GM23338 (cell line): Measurements from ENCODE around the gene TMPRSS2. TPM values are rescaled to one million over a fixed set of nuclear protein-coding genes. Genes with fewer than 3 reads are reported as not detected.

Experiments used
- ATAC-seq: fragments of 200-7000 bp; cut with Tn5 transposase; 3 replicates; pipeline ENCODE4 v1.9.1; 2020
- DNase-seq: peaks from one replicate; pipeline ENCODE4 v3.0.0-alpha.2; 2015; ENCODE audit warnings: low spot score
- H2AFZ ChIP-seq: fragments of 200-600 bp; sonication (generic); 2 replicates; pipeline ENCODE4 v1.8.0; 2016; ENCODE audit warnings: antibody characterized with exemption, mild to moderate bottlenecking, moderate library complexity
- H3F3A ChIP-seq: fragments of 200-600 bp; sonication (generic); replicated peaks from 2 replicates; pipeline ENCODE4 v1.8.0; 2017; ENCODE audit warnings: antibody characterized with exemption, mixed run types, low read depth
- H3K27ac ChIP-seq: fragments of 200-600 bp; sonication (generic); 2 replicates; pipeline ENCODE4 v1.6.1; 2016; ENCODE audit warnings: low read depth
- H3K27me3 ChIP-seq: fragments of 200-600 bp; sonication (generic); 2 replicates; pipeline ENCODE4 v1.8.0; 2016; ENCODE audit warnings: mild to moderate bottlenecking, mixed run types, moderate library complexity; ENCODE audit not compliant: insufficient read depth
- H3K36me3 ChIP-seq: fragments of 200-600 bp; sonication (generic); 2 replicates; pipeline ENCODE4 v1.8.0; 2016; ENCODE audit warnings: mild to moderate bottlenecking; ENCODE audit not compliant: insufficient read depth
- H3K4me1 ChIP-seq: fragments of 200-600 bp; sonication (generic); 2 replicates; pipeline ENCODE4 v1.8.0; 2016; ENCODE audit warnings: mild to moderate bottlenecking, moderate library complexity; ENCODE audit not compliant: insufficient read depth
- H3K4me2 ChIP-seq: fragments of 200-600 bp; sonication (generic); 2 replicates; pipeline ENCODE4 v1.7.1; 2017; ENCODE audit warnings: mixed run types
- H3K4me3 ChIP-seq: fragments of 200-600 bp; sonication (generic); 2 replicates; pipeline ENCODE4 v1.6.1; 2016; ENCODE audit warnings: mixed run types
- H3K79me2 ChIP-seq: fragments of 200-600 bp; sonication (generic); replicated peaks from 2 replicates; pipeline ENCODE4 v1.8.0; 2017; ENCODE audit warnings: mild to moderate bottlenecking; ENCODE audit not compliant: insufficient read depth
- H3K9me2 ChIP-seq: fragments of 200-600 bp; sonication (generic); 2 replicates; pipeline ENCODE4 v1.8.0; 2017; ENCODE audit not compliant: insufficient read depth
- H4K20me1 ChIP-seq: fragments of 200-600 bp; sonication (generic); replicated peaks from 2 replicates; pipeline ENCODE4 v1.8.0; 2017; ENCODE audit warnings: mild to moderate bottlenecking; ENCODE audit not compliant: insufficient read depth
- H3K27ac Mint-ChIP-seq: 2 replicates; pipeline ENCODE4 v1.8.0; 2020; ENCODE audit warnings: inconsistent platforms, mild to moderate bottlenecking, moderate library complexity, mixed read lengths
- H3K27me3 Mint-ChIP-seq: 3 replicates; pipeline ENCODE4 v1.8.0; 2022; ENCODE audit warnings: low read depth, mild to moderate bottlenecking, moderate library complexity, mixed read lengths, inconsistent platforms; ENCODE audit not compliant: insufficient read depth, poor library complexity
- H3K36me3 Mint-ChIP-seq: 3 replicates; pipeline ENCODE4 v1.8.0; 2021; ENCODE audit warnings: low read depth, mild to moderate bottlenecking, inconsistent platforms, moderate library complexity, mixed read lengths
- H3K4me1 Mint-ChIP-seq: 3 replicates; pipeline ENCODE4 v1.8.0; 2020; ENCODE audit warnings: mild to moderate bottlenecking, inconsistent platforms, mixed read lengths
- H3K4me3 Mint-ChIP-seq: 3 replicates; pipeline ENCODE4 v1.8.0; 2021; ENCODE audit warnings: moderate library complexity, mild to moderate bottlenecking, inconsistent platforms, mixed read lengths
- H3K9me3 Mint-ChIP-seq: 3 replicates; pipeline ENCODE4 v1.8.0; 2020; ENCODE audit warnings: moderate library complexity, mild to moderate bottlenecking, inconsistent platforms, mixed read lengths
- CREB1 ChIP-seq: fragments of 250-450 bp; sonication (Bioruptor Pico); IDR thresholded peaks from 2 replicates; pipeline ENCODE4 v1.5.0; 2020; ENCODE audit warnings: low read depth, mild to moderate bottlenecking, moderate library complexity
- ETS1 ChIP-seq: IDR thresholded peaks from 2 replicates; pipeline ENCODE4 v1.6.1; 2016; ENCODE audit warnings: antibody characterized with exemption
- EZH2 ChIP-seq: fragments of 200-600 bp; sonication (generic); IDR thresholded peaks from one replicate; pipeline ENCODE4 v1.8.0; 2017; ENCODE audit warnings: antibody characterized with exemption, mild to moderate bottlenecking, low read depth; ENCODE audit not compliant: unreplicated experiment
- EZH2phosphoT487 ChIP-seq: fragments of 200-600 bp; sonication (generic); IDR thresholded peaks from one replicate; pipeline ENCODE4 v1.8.1; 2018; ENCODE audit warnings: antibody characterized with exemption; ENCODE audit not compliant: unreplicated experiment
- JUNB ChIP-seq: IDR thresholded peaks from one replicate; pipeline ENCODE4 v1.6.1; 2016; ENCODE audit warnings: antibody characterized with exemption; ENCODE audit not compliant: unreplicated experiment
- NANOG ChIP-seq: IDR thresholded peaks from 2 replicates; pipeline ENCODE4 v1.6.1; 2016; ENCODE audit warnings: antibody characterized with exemption, borderline replicate concordance
- POLR2AphosphoS5 ChIP-seq: IDR thresholded peaks from 2 replicates; pipeline ENCODE4 v1.6.1; 2016; ENCODE audit warnings: antibody characterized with exemption, low read depth
- STAT1 ChIP-seq: IDR thresholded peaks from one replicate; pipeline ENCODE4 v1.6.1; 2016; ENCODE audit warnings: antibody characterized with exemption; ENCODE audit not compliant: unreplicated experiment
- ZNF114 ChIP-seq: fragments of 250-450 bp; sonication (Bioruptor Pico); IDR thresholded peaks from 2 replicates; pipeline ENCODE4 v1.5.0; 2020; ENCODE audit warnings: mild to moderate bottlenecking, moderate library complexity
- ZNF331 ChIP-seq: fragments of 250-450 bp; sonication (Bioruptor Pico); IDR thresholded peaks from 2 replicates; pipeline ENCODE4 v1.5.0; 2020; ENCODE audit warnings: low read depth, mild to moderate bottlenecking, moderate library complexity
- ZNF462 ChIP-seq: fragments of 250-450 bp; sonication (Bioruptor Pico); IDR thresholded peaks from 2 replicates; pipeline ENCODE4 v1.5.0; 2020; ENCODE audit warnings: mild to moderate bottlenecking, moderate library complexity
- polyA plus RNA-seq: library from polyadenylated mRNA; unstranded; fragments of >200 nt; fragmentation: Nextera tagmentation; extraction: Ambion mirVana; gene quantifications from 2 replicates; pipeline ENCODE4 v1.2.1, GENCODE V29; 2016
- total RNA-seq: library from RNA; depleted of rRNA; stranded (reverse); fragments of >200 nt; shearing (Covaris generic); gene quantifications from 2 replicates; pipeline ENCODE4 v1.2.3, GENCODE V29; 2014
- TF ChIP-seq, protein P1 (sequence below), 2 experiments: fragments of 200-600 bp in 1 of 2; sonication (generic) in 1 of 2; conservative IDR thresholded peaks; 2 replicates each; pipeline versions ENCODE4 v1.5.1 to v1.6.1; 2016 to 2017; ENCODE audit warnings: antibody characterized with exemption in 2 of 2, low read depth in 2 of 2, mild to moderate bottlenecking in 2 of 2, moderate library complexity in 1 of 2
- TF ChIP-seq, protein P2 (sequence below): IDR thresholded peaks from one replicate; pipeline ENCODE4 v1.6.1; 2018; ENCODE audit warnings: antibody characterized with exemption; ENCODE audit not compliant: unreplicated experiment

The TMPRSS2 gene
- total and polyA plus RNA-seq, 2 experiments from 2014 or later = 2.3 to 4.9 TPM

DNA sequence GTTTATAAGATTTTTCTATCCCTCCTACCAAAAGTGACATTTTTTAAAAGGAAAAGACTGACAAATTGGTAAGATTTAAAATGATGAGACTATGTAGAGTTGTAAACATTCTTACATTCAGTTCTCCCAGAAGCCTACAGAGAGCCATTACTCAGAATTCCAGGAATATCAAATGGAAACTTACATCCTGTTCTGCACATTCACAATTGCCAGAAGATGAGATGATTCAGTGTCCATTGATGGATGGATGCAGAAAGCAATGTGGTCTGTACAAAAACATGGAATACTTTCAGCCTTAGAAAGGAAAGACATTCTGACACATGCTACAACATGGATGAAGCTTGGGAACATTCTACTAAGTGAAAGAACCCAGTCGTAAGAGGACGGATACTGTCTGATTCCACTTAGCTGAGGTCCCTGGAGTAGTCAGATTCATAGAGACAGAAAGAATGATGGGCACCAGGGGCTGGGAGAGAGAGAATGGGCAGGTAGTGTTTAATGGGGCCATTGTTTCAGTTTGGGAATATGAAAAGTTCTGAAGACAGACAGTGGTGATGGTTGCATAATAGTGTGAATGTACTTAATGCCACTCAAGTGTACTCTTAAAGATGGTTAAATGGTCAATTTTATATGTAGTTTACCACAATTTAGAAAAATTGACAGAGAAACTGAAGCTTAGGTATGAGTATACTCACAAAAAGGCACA is 65.3 kb downstream of the TMPRSS2 start:
- H3K27me3 Mint-ChIP-seq = peaks cover 4% of the 10 kb centered on the region
- H3K4me1 ChIP-seq = no peaks in the 10 kb centered on the region
- no peak for DNase-seq
- H3K4me3 ChIP-seq = no peak overlapping the region
- H3K79me2 ChIP-seq = no peaks in the 10 kb centered on the region
- no peaks in the 10 kb centered on the region for H3K9me2 ChIP-seq
- H3K27ac Mint-ChIP-seq = no peak overlapping the region
- no peaks in the 10 kb centered on the region for H3K9me3 Mint-ChIP-seq
- H2AFZ ChIP-seq = no peak overlapping the region
- no peak overlapping the region for H3K27ac ChIP-seq
- H3K4me3 Mint-ChIP-seq = no peak overlapping the region
- H4K20me1 ChIP-seq = no peaks in the 10 kb centered on the region
- no peak overlapping the region for H3K4me2 ChIP-seq
- H3K36me3 Mint-ChIP-seq = peaks cover 4% of the 10 kb centered on the region; the same call in 1 of the 3 replicates
- no peaks in the 10 kb centered on the region for H3F3A ChIP-seq
- TF ChIP-seq ZNF331 (no peak), NANOG (no peak), POLR2AphosphoS5 (no peak), ZNF462 (CRISPR knock-in tag) (no peak), EZH2phosphoT487 (no peak), ZNF114 (no peak), EZH2 (no peak), JUNB (no peak), STAT1 (no peak), ETS1 (no peak), CREB1 (CRISPR knock-in tag) (no peak)
- TF ChIP-seq, protein P1, sequence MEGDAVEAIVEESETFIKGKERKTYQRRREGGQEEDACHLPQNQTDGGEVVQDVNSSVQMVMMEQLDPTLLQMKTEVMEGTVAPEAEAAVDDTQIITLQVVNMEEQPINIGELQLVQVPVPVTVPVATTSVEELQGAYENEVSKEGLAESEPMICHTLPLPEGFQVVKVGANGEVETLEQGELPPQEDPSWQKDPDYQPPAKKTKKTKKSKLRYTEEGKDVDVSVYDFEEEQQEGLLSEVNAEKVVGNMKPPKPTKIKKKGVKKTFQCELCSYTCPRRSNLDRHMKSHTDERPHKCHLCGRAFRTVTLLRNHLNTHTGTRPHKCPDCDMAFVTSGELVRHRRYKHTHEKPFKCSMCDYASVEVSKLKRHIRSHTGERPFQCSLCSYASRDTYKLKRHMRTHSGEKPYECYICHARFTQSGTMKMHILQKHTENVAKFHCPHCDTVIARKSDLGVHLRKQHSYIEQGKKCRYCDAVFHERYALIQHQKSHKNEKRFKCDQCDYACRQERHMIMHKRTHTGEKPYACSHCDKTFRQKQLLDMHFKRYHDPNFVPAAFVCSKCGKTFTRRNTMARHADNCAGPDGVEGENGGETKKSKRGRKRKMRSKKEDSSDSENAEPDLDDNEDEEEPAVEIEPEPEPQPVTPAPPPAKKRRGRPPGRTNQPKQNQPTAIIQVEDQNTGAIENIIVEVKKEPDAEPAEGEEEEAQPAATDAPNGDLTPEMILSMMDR (conservative IDR thresholded peaks at IDR 0.05; ENCODE audit: low read depth in 2 of 2) = no peak
- TF ChIP-seq, protein P2, sequence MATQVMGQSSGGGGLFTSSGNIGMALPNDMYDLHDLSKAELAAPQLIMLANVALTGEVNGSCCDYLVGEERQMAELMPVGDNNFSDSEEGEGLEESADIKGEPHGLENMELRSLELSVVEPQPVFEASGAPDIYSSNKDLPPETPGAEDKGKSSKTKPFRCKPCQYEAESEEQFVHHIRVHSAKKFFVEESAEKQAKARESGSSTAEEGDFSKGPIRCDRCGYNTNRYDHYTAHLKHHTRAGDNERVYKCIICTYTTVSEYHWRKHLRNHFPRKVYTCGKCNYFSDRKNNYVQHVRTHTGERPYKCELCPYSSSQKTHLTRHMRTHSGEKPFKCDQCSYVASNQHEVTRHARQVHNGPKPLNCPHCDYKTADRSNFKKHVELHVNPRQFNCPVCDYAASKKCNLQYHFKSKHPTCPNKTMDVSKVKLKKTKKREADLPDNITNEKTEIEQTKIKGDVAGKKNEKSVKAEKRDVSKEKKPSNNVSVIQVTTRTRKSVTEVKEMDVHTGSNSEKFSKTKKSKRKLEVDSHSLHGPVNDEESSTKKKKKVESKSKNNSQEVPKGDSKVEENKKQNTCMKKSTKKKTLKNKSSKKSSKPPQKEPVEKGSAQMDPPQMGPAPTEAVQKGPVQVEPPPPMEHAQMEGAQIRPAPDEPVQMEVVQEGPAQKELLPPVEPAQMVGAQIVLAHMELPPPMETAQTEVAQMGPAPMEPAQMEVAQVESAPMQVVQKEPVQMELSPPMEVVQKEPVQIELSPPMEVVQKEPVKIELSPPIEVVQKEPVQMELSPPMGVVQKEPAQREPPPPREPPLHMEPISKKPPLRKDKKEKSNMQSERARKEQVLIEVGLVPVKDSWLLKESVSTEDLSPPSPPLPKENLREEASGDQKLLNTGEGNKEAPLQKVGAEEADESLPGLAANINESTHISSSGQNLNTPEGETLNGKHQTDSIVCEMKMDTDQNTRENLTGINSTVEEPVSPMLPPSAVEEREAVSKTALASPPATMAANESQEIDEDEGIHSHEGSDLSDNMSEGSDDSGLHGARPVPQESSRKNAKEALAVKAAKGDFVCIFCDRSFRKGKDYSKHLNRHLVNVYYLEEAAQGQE = no peak
- no peaks in the 10 kb centered on the region for H3K36me3 ChIP-seq
- peaks cover 7% of the 10 kb centered on the region; the same call in 1 of the 3 replicates for H3K4me1 Mint-ChIP-seq
- ATAC-seq = no peak
- H3K27me3 ChIP-seq = no peaks in the 10 kb centered on the region
